Fibroblast of lung (primary cell): Measurements from ENCODE around the gene EGR4.

Source experiments
- CTCF ChIP-seq, 2 donors: IDR thresholded peaks in 1 of 2; conservative IDR thresholded peaks in 1 of 2; 1 replicate in 1 of 2; 2 replicates in 1 of 2; pipeline ENCODE4 v1.5.1; 2011 to 2012; ENCODE audit warnings: low read length in 2 of 2, control low read depth in 1 of 2, inconsistent platforms in 1 of 2, low read depth in 1 of 2, mild to moderate bottlenecking in 1 of 2
- EZH2 ChIP-seq: IDR thresholded peaks from 2 replicates; pipeline ENCODE4 v1.5.1; 2012; ENCODE audit warnings: low read length, control low read depth, mild to moderate bottlenecking; ENCODE audit errors: missing control alignments

- TF ChIP-seq CTCF (conservative IDR thresholded peaks at IDR 0.05 in 1 of 2, IDR thresholded peaks at IDR 0.05 in 1 of 2; ENCODE audit: low read depth in 1 of 2, low read length in 2 of 2) (no peak), EZH2 (no peak)
Measured at GRCh38 chr2:73294239-73294638, 891 bp upstream of the EGR4 start.
